Activated CD4-positive, CD25-positive, alpha-beta regulatory T cell treated with anti-CD3 and anti-CD28 coated beads, Interleukin-2, amount 50 U/mL, for 16 hours (primary cell): Measurements from ENCODE around the gene CELF2.

Experiments
- DNase-seq: peaks from one replicate; pipeline ENCODE4 v3.0.0-alpha.2; 2020; ENCODE audit warnings: low read depth, low spot score

CELF2 gene

DNA sequence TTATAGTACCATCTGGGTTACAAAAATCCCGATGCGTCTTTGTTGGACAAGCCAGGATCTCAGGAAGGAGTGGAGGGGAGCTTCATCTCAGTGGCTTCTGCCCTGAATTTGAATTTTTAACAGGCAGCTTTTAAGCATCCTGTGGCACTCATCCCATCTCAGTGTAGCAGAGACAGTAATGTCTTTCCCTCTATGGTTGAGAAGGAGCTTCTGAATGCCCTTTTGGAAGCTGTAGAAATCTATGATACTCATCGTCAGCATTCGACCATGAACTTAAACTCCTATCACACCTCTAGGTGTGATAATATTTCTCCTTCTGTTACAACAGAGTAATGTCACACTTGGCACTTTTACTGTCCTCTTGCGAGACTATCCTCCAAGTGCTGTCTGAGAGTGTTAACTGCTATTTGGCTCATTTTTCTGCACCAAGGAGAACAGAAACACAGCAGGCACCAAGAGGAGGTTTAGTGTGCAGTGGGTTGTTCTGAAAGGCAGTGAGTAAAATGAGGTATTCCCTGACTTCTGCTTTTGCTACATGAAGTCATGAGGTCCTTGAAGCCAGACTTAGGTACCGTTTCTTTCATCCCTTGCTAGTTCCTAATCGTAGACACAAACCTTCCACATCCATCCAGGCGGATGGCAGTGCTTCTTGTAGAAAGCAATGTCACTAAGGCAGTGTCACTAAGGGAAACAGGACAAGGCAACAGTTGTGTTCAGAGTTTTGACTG lies 177.4 kb downstream of the CELF2 start:
- no peak for DNase-seq

DNA sequence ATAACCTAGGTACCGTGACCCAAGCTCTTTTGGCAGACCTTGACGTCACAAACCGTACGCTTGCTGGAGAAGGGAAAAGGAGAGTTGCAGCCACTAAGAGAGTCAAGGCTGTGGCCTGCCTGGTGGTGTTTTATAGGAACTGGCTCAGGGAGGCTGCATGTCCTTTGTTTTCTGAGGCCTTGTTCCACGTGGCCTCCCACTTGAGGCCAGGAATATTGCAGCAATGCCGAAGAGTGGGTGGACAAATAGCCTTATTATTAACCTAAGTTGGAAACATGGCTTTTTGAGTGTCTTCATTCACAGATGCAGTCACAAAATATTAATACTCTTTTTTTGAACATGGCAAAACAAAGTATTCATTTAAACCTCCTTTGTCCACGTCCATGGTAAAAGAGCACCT lies 178.0 kb downstream of the CELF2 start:
- no peak for DNase-seq

- DNase-seq, result no peak
Measured at GRCh38 chr10:11197266-11197712, 179.6 kb downstream of the CELF2 start.

DNA sequence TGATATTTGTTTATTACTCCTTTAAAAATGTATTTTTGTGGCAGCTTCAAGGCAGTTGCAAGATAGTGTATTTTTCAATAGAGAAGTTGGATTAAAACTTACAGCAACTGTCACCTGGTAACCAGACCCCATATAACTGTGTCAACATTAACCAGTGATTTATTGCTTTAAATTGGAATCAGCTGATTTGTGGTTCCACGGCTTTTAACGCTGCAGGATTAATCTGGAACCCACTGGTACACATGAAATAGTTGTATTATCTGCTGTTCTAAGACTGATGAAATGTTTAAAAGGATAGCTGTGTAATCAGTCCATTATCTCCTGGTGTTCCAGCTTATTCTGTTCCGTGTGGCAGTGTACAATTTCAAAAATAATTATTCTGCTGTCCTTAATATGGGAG lies 180.2 kb downstream of the CELF2 start:
- no peak for DNase-seq

DNA sequence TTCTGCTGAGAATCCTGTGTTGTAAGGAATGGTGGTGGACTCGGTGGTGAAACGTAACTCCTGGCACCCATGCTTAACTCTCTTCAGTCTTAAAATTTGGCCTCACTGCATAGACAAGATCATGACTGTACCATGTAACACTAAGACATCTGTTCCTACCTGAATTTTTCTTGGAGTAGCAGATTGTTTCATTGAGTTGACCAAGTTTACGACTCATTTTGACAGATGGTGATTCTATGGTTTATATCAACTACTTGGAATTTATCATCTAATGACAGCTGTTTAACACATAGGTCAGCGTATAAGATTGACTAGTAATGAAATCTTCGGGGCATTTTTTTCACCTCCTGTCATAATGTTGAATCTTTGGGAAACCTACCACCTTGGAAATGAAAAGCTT lies 184.2 kb downstream of the CELF2 start:
- DNase-seq, result no peak

GRCh38 chr10:11204351-11204942 lies 186.8 kb downstream of the CELF2 start:
- DNase-seq, result no peak

DNA sequence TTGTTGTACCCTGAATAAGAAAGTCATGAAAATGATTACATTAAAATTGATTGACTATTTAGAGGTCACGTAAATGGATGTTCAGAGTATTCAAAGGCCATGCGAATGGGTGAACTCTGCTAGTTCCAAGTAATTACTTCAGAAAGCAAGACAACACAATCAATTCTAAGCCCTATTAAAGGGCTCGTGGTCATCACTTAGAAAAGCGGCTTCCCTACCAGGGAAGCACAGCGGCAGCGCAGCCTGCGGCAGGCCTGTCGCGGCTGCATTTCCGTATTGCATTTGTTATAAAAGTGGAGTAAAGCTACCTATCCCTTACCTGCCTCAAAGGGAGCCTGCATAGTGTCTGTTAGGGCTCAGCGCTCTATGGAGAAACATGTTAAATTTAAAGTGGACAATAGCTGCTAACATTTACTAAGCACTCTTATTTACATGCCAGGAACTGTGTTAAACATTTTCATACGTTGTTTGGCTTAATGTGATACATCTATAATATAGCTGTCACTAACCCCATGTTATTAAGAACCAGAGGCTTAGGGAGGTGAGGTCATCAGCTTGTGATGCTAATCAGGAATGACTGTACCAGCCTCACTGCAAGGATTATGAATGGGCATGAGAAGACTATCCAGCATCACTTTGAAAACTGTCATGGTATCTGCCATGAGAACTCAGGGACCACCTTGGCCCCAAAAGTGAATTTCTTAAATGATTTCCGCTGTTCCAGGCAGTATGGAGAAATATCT lies 187.5 kb downstream of the CELF2 start:
- no peak for DNase-seq

DNA sequence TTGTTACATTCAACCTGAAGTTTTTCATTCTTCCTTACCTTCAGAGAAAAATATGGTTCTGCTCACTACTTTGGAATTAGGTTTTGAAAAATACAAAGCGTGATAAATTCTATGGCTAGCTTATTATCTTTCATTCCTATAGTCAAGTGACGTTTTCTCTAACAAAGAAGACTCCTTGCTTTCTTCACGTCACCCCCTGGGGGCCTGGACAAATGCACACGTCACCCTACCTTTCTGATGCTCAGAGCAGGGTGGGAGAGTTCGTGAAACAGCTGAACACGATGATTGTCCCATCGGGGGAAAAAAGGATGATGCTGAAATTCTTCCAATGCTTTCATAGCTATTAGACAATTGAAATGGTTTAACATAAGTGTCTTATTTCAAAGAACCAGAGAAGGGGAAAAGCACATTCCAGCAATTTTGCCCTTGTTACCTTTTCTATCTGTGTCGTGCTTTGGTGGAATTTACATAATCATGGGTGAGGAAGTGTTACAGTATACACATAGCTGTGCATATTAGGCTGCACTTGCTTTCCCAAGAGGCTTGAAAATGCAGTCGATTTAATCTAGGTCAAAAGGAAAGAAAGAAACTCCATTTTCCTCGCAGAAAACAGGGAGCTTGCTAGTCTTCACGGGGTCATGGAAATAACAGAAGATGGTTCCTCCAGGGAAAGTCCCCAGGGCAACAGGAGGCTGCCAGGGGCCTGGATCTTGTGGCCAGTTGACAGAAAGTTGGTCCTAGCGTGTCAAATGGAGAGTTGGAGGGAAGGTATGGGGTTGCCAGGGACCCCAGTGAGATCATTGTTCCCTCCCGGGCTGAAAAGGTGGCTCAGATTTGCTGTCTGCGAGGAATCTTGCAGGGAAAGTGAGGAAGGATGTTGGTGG lies 189.2 kb downstream of the CELF2 start:
- DNase-seq, result no peak

- no peak for DNase-seq
Measured at GRCh38 chr10:11207560-11207844, 189.8 kb downstream of the CELF2 start.

DNA sequence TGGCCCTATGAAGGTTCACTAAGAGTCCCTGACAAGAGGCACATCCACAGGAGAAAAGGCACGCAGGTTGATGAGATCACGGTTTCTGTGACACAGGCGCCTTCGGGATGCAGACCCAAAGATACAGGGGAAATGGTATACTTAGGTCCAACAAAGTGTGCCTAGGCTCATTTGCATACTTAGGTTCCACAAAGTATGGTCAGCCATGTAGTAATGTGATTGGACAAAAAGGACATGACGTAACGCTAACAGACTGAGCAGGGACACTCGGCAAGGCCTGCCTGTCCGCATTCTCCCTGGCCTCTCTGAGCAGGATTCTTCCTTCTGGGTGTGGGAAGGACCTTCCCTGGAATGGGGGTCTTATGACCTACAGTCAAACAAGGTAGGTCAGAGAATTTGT lies 190.6 kb downstream of the CELF2 start:
- DNase-seq, result no peak

DNA sequence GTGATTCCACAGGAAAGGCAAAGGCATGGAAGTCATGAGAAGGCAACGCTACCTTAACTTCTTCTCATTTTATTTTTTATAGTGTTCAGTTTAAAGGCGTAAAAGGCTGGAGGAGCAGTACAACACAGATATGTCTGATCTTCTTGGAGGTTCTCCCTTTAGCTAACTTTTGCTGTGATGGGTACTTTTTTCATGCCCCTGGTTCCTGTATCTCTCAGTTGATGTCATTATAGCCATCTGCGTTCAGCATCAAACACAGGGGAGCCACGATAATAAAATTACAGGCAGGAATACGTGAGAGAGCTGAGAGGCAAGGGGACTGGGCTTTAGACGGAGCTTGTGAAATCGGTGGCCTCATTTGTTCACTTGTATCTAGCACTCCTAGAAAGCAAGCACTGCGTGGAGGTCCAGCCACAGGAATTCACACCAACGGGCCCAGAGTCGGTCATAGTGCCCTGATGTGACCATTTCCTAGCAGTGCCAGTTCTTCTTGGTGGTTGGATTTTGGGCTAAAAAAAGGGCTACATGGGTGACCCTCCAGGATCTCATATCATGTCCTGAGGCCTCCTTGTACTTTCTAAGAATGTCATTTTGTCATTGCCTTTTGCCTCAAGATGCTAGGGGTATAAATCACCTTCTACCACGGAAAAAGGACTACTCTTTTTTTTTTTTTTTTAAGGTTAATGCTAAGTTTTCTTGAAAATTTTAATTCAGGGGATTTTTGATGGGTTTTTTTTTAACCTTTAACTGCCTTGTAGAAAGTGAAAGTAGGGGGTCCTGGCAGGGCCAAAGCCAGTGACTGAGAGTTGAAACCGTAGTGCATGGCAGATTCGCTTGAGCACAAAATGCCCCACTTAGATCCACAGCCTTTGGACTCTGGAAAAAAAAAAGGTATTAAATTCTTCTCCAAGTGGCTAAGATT lies 191.5 kb downstream of the CELF2 start:
- no peak for DNase-seq

DNA sequence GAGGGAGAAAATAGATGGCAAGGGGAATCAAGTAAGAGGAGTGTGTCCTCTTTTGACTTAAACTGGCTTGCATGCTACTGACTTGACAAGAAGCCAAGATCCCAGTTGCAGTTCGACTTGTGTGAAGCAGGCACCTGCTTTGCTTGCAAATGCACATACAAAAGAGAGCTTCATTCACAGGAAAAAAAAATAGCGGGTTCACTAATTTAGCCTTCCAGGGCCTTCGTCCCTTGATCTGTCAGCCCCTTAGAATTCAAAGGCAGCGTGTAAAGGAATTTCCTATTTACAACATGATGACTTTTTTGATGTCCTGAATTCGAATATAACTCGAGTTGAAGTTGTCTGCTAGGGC lies 192.1 kb downstream of the CELF2 start:
- no peak for DNase-seq

DNA sequence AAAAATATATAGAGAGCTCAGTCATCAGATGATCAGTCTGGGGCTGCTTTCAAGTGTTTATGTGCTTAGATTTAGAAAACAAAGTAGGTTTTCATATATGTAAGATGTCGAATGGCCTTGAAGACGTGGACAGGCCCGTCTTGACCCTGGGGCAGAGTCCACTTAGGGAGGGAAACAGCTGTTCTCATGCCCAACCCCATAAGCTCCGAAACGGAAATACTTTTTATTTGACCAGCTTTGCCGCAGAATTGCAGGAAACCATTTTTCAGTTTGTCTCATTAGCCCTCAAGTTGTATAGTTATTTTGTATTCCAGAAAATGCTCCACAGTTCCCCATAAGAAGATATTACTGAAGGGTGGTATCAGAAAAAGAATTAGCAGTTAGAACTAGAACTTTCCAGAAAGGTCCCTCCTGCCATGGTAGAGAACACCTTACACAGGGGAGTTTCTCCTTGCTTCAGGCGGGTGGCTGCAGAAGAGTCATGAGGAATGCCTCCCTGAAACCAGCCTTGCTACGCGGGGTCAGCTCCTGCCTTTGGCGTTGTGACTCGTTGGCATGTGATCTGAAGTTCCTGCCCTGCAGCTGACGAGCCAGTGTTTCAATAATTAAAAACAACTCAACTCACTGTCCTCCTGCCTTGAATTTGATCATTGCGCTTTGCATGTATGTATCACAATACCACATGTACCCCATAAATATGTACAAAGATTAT lies 192.7 kb downstream of the CELF2 start:
- DNase-seq, result no peak

DNA sequence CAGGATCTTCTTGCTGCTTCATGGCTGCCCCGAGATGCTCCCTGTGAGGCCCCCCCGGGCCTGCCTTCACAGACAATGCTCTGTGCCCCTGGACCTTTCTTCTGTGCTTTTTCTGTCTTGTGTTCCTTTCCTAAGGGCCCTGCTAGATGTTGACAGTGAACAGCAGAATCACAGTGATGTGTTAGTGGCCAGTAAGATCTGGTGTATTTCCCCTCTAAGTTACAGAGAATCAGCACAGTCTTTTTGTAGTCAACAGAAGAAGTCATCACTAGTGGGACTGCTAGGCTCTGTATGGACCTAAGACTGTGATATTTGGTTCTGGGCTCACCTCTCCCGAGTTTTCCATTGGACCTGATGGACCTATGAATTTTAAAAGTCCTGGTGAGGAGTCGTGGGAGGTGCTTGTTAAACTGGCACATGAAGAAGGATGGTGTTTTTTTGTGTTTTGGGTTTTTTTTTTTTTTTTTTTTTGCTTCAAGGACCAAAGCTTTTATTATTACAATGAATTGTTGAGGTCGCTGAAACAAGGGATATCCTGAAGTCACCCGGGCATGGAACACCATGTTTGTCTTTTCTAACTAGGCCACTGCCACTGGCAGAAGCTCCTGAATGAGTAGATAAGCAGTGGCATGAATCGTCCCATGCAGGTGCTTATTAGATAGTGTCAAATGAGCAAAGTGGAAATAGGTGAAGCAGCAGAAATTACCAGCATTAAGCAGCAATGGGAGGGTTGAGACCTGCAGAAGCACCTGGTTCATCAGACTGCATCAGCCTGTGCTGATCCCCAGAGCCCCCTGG lies 194.8 kb downstream of the CELF2 start:
- no peak for DNase-seq

DNA sequence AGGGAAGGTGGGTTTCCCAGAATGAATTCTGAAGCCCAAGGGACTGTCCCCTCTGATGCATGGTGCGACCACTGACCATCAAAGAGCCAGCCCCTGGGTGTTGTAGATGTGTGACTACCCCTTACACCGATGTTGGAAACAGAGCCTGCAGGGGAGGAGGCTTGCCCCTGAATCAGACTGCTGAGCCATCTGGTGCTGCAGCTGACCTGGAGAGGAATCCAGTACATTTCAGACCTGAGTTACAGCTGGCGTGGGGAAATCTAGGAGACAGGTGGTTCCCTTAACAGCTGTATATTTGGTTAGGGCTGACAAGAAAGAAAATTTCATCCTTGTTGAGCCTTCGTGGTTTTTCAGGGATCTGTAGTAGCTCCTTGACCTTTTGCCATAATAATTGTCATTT lies 195.5 kb downstream of the CELF2 start:
- DNase-seq, result no peak

- DNase-seq, result no peak
Measured at GRCh38 chr10:11214407-11214806, 196.7 kb downstream of the CELF2 start.

- no peak for DNase-seq
Measured at GRCh38 chr10:11215471-11215870, 197.8 kb downstream of the CELF2 start.

DNA sequence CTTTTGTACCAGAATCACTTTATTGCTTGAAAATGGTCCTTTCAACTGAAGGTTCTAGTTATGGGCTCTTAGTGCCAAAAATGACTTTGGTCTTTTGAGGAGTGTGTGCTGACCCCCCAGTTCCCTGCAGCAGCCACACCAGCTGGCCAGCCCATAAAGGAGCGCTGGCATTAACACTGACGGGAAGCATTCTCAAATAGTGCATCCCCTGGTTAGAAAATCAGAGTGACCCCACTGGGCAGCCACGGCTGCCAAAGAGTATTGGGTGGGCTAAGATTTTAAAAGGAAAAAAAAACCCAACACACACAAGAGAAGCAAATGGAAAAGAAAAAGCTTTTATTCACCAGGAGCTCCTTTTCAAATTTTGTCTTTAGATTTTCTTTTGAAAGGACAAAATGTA lies 199.8 kb downstream of the CELF2 start:
- DNase-seq, result no peak

- no peak for DNase-seq
Measured at GRCh38 chr10:11218395-11218794, 200.7 kb downstream of the CELF2 start.

DNA sequence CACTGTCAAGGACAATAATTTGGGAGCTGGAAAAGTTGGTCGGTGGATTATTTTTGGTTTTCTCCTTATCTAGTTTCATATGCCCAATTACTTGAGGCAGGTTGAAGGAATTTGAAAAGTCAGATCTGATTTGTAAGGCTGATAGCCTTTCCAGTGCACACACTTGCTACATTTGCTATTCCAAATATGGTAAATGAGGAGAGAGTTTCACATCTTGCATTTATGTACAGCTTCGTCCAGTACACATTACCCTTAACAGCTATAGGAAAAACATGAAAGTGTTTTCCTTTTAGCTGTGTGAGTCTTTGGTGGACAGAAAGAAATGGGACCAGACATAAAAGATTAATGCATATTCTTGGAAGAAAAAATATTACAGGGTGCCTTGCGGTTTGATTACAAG lies 201.8 kb downstream of the CELF2 start:
- DNase-seq, result no peak
